ENCODE data around the gene REV3L.

The REV3L gene

DNA sequence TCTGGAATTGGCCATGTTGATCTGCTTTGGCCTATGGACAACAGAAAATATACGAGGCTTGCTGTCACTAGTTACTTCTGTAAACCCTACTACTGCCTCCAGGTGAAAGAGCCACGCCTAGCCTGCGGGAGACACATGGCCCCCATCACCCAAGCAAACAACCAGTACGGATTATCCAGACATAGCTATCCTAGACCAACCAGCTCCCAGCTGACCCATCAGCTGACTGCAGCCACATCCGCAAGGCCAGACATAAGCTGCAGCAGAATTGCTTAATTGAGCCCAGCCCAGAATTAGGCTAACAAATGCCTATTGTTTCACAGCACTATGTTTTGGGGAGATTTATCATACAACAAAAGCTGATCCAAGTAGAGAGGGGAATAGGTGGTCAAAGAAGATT is 13.5 kb downstream of the REV3L start:
- no peak for DNase-seq (ENCODE audit: low read depth)

DNA sequence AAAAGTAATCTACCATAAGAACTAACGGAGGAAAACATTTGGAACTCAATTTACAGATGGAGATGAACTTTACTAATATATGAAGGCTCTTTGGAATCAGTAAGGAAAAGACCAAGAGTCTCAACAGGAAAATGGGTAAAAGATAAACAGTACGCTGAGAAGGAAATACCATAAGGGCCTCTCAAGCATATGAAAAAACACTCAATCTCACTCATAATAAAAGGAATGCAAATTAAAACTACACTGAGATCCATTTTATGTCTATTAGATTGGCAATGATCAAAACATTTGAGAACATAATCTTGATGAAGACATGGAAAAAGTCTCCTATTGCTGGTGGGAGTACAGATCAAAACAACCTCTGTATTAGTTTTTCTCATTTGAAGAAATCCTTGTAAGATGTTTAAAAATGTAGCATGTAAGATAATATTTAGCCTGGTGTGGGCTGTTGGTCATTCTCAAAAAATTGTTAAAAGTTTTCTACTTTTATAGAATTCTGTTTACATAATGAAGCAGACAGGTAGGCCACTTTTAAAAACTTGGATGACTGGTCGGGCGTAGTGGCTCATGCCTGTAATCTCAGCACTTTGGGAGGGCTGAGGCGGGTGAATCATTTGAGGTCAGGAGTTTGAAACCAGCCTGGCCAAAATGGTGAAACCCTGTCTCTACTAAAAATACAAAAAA is 14.5 kb downstream of the REV3L start:
- no peak for DNase-seq (ENCODE audit: low read depth)

DNA sequence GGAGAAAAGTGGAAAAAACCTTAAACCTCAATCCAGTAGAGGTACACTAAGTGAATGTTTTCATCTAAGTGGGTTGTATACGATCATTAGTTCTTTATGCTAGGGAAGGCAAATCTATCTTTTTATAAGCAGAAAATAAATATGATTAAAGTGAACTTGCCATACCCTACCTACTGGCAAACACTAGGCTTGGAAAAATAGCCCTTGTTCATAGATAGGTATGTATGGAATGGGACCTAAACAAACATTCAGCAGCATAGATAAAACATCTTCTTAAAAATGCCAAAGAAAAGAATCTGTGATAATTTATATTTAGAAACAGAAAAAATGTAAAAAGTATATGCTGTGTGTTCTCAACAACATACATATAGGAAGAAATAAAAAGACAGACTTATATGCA is 18.8 kb downstream of the REV3L start:
- no peak for DNase-seq (ENCODE audit: low read depth)

DNA sequence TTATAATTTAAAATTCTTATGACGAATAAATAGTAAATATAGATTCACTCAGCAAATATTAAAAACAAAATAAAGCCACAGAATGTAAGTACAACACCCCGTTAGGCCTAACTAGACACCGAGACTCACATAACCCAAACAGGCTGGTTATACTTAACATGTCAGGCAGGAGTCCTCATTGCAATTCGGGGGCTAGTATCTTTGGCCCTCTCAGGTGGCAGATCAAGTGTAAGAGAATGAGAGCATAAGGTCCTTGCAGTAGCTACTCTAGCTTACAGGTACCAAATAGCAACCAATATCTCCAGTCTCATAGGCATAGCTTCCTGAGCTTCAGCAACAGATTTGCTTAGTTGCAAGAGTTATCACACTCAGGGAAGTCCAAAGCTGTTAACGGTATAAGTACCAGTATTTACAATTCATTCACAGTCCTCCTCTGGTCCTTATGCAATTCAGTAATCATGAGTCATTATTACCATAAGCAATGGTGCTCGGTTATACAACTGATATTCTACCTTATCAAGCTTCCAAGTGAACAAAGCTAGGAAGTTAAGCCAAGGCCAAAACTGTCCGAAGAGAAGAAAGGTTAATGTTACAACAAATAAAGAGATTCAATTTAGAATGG is 20.1 kb downstream of the REV3L start:
- DNase-seq (ENCODE audit: low read depth), result no peak

DNA sequence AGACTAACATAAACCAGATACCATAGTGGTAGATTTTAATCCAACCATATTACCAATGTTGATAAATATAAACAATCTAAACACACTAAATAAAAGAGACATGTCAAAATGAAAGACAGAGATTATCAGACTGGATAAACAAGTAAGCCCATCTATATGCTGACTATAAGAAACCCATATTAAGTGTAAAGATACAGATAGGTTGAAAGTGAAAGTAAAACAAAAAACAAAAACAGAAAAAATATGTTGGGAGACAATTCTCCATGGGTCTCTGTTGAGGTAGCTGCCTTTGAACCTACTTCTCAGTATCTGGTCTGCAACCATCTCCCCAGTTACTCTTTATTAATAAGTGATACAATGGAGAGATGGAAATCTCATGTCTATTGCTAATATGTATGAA is 21.2 kb downstream of the REV3L start:
- DNase-seq (ENCODE audit: low read depth), result no peak

DNA sequence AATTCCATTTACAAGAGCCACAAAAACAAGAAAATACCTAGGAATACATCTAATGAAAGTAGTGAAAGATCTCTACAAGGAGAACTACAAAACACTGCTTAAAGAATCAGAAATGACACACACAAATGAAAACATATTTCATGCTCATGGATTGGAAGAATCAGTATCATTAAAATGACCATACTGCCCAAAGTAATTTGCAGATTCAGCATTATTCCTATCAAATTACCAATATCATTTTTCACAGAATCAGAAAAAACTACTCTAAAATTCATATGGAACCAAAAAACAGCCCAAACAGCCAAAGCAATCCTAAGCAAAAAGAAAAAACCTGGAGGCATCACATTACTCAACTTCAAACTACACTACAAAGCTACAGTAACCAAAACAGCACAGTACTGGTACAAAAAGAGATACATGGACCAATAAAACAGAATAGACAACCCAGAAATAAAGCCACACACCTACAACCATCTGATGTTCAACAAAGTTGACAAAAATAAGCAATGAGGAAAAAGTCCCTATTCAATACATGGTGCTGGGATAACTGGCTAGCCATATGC is 24.3 kb downstream of the REV3L start:
- DNase-seq (ENCODE audit: low read depth), result no peak

DNA sequence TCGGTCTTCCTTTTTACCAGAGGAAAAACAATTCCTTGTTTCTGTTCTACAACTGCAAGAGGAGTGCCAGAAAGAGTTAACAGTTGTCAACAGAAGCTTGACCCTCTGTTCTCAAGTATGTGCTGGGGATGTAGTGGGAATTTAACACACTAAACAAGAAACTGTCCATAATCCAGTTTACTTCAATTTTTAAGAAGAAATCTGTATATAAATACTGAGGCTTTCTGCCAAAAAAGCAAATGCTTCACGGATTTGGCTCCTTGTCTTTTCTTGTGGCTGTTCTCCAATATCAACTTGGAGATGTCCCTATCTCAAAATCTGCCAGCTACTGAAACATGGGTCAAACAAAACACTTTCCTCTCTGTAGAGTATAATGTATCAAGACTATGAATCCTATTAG is 26.8 kb downstream of the REV3L start:
- DNase-seq (ENCODE audit: low read depth), result no peak

DNA sequence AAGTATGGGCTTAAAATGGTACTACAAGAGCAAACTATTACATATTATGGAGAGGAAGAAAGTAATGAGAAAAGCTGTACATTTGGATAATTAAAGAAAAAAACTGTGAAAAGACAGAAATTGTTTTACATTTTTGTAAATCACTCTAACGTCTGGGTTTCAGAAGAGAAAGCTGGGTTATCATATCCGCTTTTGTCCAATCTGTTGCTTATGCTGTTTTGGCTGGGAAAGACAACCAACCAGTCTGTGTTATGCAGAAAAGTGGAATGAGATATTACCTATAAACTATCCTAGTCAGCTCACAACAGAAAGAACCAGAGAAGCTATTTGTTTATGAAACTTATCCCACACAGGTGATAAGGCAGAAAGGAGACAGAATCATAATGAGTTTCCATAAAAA is 32.4 kb downstream of the REV3L start:
- no peak for DNase-seq (ENCODE audit: low read depth)

DNA sequence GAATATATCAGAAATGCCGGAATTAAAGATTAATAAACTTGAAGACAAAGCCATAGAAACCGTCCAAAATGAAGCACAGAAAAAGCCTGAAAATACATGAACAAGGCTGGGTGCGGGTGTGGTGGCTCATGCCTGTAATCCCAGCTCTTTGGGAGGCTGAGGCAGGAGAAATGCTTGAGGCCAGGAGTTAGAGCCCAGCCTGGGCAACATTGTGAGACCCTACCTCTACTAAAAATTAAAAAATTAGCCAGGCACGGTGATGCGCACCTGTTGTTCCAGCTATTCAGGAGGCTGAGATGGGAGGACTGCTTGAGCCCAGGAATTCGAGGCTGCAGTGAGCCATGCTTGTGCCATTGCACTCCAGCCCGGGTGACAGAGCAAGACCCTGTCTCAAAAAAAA is 32.9 kb downstream of the REV3L start:
- no peak for DNase-seq (ENCODE audit: low read depth)

DNA sequence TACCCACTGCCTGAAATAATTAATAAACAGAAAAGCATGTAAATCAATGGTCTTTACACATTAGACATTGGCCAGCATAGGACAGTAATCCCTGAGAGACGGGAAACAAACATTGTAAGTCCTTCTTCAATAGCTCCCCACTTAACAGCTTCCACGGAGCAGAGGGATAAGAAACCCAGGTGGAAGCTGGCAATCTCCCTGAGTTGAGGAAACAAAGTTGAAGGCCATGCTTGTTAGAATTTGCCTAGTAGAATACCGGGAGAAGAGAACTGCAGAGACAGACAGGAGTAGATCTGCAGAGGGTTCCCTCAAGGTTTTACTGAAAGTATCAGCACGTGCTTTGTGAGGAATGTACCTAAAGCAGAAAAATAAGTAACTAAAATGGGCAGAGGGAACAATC is 33.9 kb downstream of the REV3L start:
- DNase-seq (ENCODE audit: low read depth), result no peak

DNA sequence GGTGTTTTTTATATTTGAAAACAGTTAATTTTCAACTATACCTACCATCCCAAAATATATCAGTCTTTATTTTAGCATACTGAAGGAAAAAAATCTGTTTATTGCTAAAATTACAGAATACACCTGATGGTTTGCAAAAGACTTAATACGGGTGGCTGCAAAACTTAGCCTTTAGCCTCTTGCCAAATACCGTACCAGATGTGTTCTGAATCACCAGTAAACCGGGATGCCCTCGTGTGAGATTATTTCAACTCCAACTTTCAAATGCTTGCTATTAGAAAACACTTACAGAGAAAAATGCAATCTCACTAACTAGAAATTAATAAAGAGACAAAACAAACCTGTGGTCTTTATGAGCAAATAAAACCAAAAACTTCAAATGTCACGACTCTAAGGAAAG is 36.0 kb downstream of the REV3L start:
- no peak for DNase-seq (ENCODE audit: low read depth)

DNA sequence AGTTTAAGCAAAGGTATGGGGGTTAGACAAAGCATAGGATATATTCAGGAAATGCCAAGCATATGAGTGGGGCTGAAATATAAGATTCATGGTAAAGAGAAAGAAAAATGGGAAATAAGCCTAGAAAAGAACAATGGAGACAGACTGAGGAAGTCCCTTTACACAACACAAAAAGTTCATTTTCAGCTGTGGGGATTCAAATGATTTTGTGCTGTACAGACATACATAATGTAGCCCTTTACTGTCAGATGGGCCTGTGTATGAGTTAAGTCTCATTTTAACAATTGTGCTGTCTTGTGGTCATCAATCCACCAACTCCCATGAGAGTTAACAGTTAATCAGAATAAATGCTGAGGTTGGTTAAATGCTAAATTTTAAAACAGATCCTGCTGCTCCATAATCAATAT is 37.2 kb downstream of the REV3L start:
- DNase-seq (ENCODE audit: low read depth), result no peak

DNA sequence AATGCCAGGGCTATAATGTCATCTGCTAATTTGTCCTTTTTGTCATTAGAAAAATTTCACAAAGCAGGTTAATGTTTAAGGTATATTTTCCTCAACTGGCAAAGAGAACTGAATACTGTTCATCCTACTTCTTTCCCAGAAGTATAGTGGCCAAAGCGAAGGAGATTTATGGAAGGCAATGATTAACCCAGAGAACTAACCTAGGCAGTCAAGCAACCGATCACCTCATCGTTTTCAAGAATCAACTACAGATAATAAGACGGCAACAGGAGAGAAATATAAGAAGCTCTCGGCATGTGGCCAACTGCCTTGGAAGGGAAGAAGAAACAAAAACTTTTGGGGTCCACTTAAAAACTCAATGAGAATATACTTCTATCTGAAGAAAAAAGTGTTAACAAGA is 38.2 kb downstream of the REV3L start:
- DNase-seq (ENCODE audit: low read depth), result no peak

DNA sequence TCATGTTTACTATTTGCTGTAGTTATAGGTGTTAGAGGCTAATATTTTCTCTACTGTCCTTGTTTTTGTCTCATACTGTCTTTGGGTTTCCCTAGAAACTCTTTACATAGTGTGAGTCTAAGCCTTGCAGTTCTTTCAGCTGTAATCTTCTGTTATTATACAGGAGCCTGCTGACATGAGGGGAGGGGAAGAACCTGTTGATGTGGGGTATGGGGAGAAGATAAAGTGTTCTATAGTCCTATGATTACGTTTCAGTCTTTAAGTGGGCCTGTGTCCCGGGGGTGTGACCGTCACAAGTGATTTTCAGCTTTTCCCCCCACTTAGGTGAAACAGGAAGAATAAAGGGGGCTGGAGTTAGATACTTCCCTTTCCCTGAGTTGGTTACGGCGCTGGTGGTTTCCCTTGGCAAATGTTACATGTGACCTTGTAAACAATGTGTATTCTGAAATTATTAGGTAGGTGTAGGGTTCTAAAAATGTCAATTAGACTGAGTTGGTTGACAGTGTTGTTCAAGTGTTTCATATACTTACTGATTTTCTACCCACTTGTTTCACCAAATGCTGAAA is 41.3 kb downstream of the REV3L start:
- no peak for DNase-seq (ENCODE audit: low read depth)

DNA sequence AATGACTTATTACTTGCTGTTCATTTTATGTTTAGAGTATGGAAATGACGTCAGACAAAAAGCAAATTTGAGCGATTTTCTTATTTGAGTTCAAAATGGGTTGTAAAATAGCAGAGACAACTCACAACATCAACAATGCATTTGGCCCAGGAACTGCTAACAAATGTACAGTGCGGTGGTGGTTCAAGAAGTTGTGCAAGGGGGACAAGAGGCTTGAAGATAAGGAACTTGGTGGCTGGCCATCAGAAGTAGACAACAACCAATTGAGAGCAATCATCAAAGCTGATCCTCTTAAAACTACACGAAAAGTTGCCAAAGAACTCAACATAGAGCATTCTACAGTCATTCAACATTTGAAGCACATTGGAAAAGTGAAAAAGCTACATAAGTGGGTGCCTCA is 43.8 kb downstream of the REV3L start:
- no peak for DNase-seq (ENCODE audit: low read depth)

DNA sequence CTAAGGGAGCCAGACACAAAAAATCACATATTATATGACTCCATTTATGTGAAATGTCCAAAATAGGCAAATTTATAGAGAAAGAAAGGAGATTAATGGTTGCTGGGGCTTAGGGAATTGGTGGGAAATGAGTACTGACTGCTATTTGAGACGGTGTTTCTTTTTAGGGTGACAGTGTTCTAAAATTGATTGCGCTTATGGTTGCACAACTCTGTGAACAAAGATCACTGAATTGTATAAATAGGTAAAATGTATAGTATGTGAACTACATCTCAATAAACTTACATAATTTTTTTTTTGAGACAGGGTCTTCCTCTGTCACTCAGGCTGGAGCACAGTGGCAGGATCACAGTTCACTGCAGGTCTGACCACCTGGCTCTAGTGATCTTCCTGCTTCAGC is 45.4 kb downstream of the REV3L start:
- no peak for DNase-seq (ENCODE audit: low read depth)

DNA sequence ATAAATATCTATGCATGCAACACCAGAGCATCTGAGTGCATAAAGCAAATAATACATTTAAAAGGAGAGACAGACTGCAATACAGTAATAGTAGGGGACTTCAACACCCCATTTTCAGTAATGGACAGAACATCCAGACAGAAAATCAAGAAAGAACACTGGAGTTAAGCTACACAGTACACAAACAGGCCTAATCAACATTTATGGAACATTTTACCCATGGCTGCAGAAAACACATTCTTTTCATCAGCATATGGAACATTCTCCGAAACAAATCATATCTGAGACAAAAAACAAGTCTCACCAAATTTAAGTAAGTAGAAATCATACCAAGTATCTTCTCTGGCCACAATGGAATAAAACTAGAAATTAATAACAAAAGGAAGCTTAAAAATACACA is 50.5 kb downstream of the REV3L start:
- no peak for DNase-seq (ENCODE audit: low read depth)

DNA sequence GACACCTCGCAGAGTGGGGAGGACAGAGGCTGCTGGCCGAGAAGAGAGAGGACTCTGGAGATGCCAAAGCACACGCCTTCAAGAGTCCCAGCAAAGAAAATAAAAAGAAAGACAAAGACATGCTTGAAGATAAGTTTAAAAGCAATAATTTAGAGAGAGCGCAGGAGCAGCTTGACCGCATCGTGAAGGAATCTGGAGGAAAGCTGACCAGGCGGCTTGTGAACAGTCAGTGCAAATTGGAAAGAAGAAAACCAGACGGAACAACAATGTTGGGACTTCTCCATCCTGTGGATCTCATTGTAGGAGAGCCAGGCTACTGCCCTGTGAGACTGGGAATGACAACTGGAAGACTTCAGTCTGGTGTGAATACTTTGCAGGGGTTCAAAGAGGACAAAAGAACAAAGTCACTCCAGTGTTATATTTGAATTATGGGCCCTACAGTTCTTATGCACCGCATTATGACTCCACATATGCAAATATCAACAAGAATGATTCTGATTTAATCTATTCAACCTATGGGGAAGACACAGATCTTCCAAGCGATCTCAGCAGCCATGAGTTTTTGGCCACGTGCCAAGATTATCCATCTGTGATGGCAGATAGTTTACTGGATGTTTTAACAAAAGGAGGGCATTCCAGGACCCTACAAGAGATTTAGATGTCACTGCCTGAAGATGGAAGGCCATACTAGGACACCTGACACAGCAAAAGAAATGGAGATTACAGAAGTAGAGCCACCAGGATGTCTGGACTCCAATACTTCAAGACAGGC is 52.2 kb downstream of the REV3L start:
- DNase-seq (ENCODE audit: low read depth), result no peak

DNA sequence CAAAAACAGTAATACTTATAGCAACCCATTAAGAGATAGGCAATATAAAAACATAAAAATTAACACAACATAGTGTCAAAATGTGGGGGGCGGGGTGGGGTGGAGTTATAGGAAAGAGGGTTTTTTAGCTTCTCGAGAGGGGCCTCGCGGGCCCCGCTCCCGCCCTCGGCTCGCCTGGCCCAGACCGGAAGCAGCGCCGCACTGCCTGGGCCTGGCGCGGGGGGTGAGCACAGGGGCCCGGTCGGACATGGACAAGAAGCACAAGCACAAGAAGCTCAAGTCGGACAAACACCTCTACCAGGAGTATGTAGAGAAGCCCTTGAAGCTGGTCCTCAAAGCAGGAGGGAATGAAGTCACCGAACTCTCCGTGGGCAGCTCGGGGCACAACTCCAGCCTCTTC is 53.4 kb downstream of the REV3L start:
- no peak for DNase-seq (ENCODE audit: low read depth)

DNA sequence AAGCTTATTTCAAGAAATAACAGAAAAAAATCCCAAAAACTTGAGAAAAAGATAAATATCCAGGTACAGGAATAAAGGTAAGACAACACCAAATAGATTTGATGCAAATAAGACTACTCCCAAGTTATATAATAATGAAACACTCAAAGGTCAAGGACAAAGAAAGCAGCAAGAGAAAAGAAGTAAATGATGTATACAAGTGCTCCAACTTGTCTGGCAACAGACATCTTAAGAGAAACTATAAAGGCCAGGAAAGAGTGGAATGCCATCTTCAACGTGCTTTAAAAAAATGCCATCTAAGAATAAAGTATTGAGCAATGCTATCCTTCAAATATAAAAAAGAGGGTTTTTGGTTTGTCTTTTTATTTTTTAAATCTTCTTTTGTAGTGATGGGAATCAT is 54.2 kb downstream of the REV3L start:
- no peak for DNase-seq (ENCODE audit: low read depth)

DNA sequence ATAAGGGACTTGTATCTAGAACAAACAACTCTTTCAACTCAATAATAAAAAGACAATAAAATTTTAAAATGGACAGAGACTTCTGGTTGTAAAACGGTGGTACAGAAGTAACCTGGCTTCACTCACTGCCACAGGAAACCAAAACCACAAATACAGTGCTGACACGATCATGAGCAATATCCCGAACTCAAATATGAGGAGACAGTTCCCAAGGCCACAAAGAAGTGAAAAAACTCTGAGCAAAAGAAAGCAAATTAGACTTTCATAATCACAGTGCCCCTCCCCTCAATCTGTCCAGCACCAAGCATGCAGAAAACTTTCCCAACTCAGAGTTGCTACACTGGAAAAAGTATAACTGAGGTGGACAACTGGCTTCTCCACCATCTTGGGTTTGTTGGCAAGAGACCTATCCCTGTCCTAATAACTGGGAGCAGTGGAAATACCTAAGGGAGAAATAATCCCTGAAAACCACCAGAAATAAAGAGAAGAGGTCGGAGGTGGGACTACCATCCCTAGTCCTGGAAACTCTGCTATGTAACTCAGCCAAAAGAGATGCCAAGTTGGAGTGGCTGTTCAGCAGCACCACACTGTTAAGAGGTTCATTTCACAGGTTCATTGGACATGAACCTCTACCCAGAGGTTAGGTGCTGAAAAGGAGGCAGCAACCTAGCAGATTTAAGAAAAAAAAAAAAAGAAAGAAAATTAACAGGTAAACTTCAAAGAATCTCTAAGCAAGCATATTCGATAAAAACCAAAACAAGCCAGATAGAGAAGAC is 55.5 kb downstream of the REV3L start:
- DNase-seq (ENCODE audit: low read depth), result peak; percentile 17
